ENCODE measurements around the gene AKAP13.

The AKAP13 gene

GRCh38 chr15:85687329-85687728 is 306.9 kb downstream of the AKAP13 start:
- Histone ChIP-seq H4K20me1 (ENCODE audit: low read depth, low read length) (no peaks in the 10 kb centered on the region), H3K27ac (ENCODE audit: low read depth, low read length) (peak overlapping the region; percentile 94), H3K4me2 (ENCODE audit: low read depth, low read length, poor library complexity, severe bottlenecking) (peak overlapping the region; percentile 69), H3K79me2 (ENCODE audit: insufficient read depth, low read length) (peaks cover 31% of the 10 kb centered on the region), H3F3A (ENCODE audit: insufficient read depth) (peaks cover 97% of the 10 kb centered on the region), H3K9ac (ENCODE audit: low read length) (peak overlapping the region; percentile 45), H3K36me3 (ENCODE audit: low read length) (peaks cover 22% of the 10 kb centered on the region), H3K4me3 (ENCODE audit: insufficient read depth, low read length, poor library complexity, severe bottlenecking) (no peak overlapping the region), H2AFZ (ENCODE audit: low read depth, low read length, severe bottlenecking) (no peak overlapping the region), H3K27me3 (ENCODE audit: low read length) (no peaks in the 10 kb centered on the region), H3K9me3 (ENCODE audit: insufficient read depth, low read length) (no peaks in the 10 kb centered on the region), H3K9me2 (replicated peaks; ENCODE audit: insufficient read depth, low read length) (no peaks in the 10 kb centered on the region)
- TF ChIP-seq EZH2phosphoT487 (conservative IDR thresholded peaks at IDR 0.05; ENCODE audit: low read length) (no peak), CTCF (IDR thresholded peaks at IDR 0.05; ENCODE audit: insufficient read depth, low read length, poor library complexity, severe bottlenecking) (no peak)

GRCh38 chr15:85688711-85689110 is 308.3 kb downstream of the AKAP13 start:
- H3K36me3 ChIP-seq (ENCODE audit: low read length) = peaks cover 25% of the 10 kb centered on the region
- H3F3A ChIP-seq (ENCODE audit: insufficient read depth) = peaks cover 99% of the 10 kb centered on the region
- H3K4me3 ChIP-seq (ENCODE audit: insufficient read depth, low read length, poor library complexity, severe bottlenecking) = no peak overlapping the region
- no peaks in the 10 kb centered on the region for H3K9me2 ChIP-seq (replicated peaks; ENCODE audit: insufficient read depth, low read length)
- no peaks in the 10 kb centered on the region for H4K20me1 ChIP-seq (ENCODE audit: low read depth, low read length)
- H3K27me3 ChIP-seq (ENCODE audit: low read length) = no peaks in the 10 kb centered on the region
- no peaks in the 10 kb centered on the region for H3K9me3 ChIP-seq (ENCODE audit: insufficient read depth, low read length)
- H3K4me2 ChIP-seq (ENCODE audit: low read depth, low read length, poor library complexity, severe bottlenecking) = peak overlapping the region; percentile 69
- H3K27ac ChIP-seq (ENCODE audit: low read depth, low read length) = peak overlapping the region; percentile 94
- TF ChIP-seq CTCF (IDR thresholded peaks at IDR 0.05; ENCODE audit: insufficient read depth, low read length, poor library complexity, severe bottlenecking) (no peak), EZH2phosphoT487 (conservative IDR thresholded peaks at IDR 0.05; ENCODE audit: low read length) (no peak)
- H3K9ac ChIP-seq (ENCODE audit: low read length) = peak overlapping the region; percentile 62
- no peak overlapping the region for H2AFZ ChIP-seq (ENCODE audit: low read depth, low read length, severe bottlenecking)
- peaks cover 35% of the 10 kb centered on the region for H3K79me2 ChIP-seq (ENCODE audit: insufficient read depth, low read length)

GRCh38 chr15:85689729-85690128 is 309.3 kb downstream of the AKAP13 start:
- no peaks in the 10 kb centered on the region for H3K9me2 ChIP-seq (replicated peaks; ENCODE audit: insufficient read depth, low read length)
- peak overlapping the region; percentile 62 for H3K9ac ChIP-seq (ENCODE audit: low read length)
- peaks cover 24% of the 10 kb centered on the region for H3K36me3 ChIP-seq (ENCODE audit: low read length)
- no peaks in the 10 kb centered on the region for H3K27me3 ChIP-seq (ENCODE audit: low read length)
- H3K4me3 ChIP-seq (ENCODE audit: insufficient read depth, low read length, poor library complexity, severe bottlenecking) = peak overlapping the region; percentile 49
- peak overlapping the region; percentile 69 for H3K4me2 ChIP-seq (ENCODE audit: low read depth, low read length, poor library complexity, severe bottlenecking)
- H3K9me3 ChIP-seq (ENCODE audit: insufficient read depth, low read length) = no peaks in the 10 kb centered on the region
- peak overlapping the region; percentile 94 for H3K27ac ChIP-seq (ENCODE audit: low read depth, low read length)
- H2AFZ ChIP-seq (ENCODE audit: low read depth, low read length, severe bottlenecking) = no peak overlapping the region
- TF ChIP-seq CTCF (IDR thresholded peaks at IDR 0.05; ENCODE audit: insufficient read depth, low read length, poor library complexity, severe bottlenecking) (no peak), EZH2phosphoT487 (conservative IDR thresholded peaks at IDR 0.05; ENCODE audit: low read length) (no peak)
- no peaks in the 10 kb centered on the region for H4K20me1 ChIP-seq (ENCODE audit: low read depth, low read length)
- H3K79me2 ChIP-seq (ENCODE audit: insufficient read depth, low read length) = peaks cover 42% of the 10 kb centered on the region
- H3F3A ChIP-seq (ENCODE audit: insufficient read depth) = peaks cover 99% of the 10 kb centered on the region

Measured in SU-DHL-6 (cell line).